Measurements from ENCODE around the gene FAM171A1. TPM values are rescaled to one million over a fixed set of nuclear protein-coding genes. Genes with fewer than 3 reads are reported as not detected.
A peak's percentile ranks its signal among the peaks of the same experiment; 100 is the strongest.

The FAM171A1 gene
- polyA plus RNA-seq, 1 donor (not counting 4 experiments of a cell fraction or from before 2014, with no cell fraction given), result 8.8 TPM

- Histone ChIP-seq H3K4me2 (ENCODE audit: control insufficient read depth, extremely low read depth, insufficient read depth, low read depth, low read length) (no peak overlapping the region), H3K27me3 (ENCODE audit: control insufficient read depth, extremely low read depth, insufficient read depth, low read length) (peaks cover 4% of the 10 kb centered on the region), H4K20me1 (ENCODE audit: control insufficient read depth, extremely low read depth, insufficient read depth, low read length) (no peaks in the 10 kb centered on the region), H3K36me3 (ENCODE audit: control insufficient read depth in 2 of 2, extremely low read depth in 1 of 2, insufficient read depth in 2 of 2, low read length in 2 of 2) (no peaks in the 10 kb centered on the region), H3K9ac (ENCODE audit: control insufficient read depth, extremely low read depth, insufficient read depth, low read length) (no peak overlapping the region), H3K4me1 (ENCODE audit: control insufficient read depth, extremely low read depth, insufficient read depth, low read length) (peaks cover 9% of the 10 kb centered on the region), H3K9me3 (ENCODE audit: control insufficient read depth, low read depth, low read length) (no peaks in the 10 kb centered on the region), H3K4me3 (ENCODE audit: control insufficient read depth in 2 of 3, extremely low read depth in 1 of 3, insufficient read depth in 2 of 3, low read depth in 1 of 3, low read length in 3 of 3) (no peak overlapping the region), H3K27ac (ENCODE audit: control insufficient read depth, insufficient read depth, low read length) (no peak overlapping the region), H3K79me2 (ENCODE audit: control insufficient read depth, insufficient read depth, low read length) (peaks cover 19% of the 10 kb centered on the region), H3K9me1 (ENCODE audit: control insufficient read depth, extremely low read depth, insufficient read depth, low read length) (no peaks in the 10 kb centered on the region), H2AFZ (ENCODE audit: control insufficient read depth, low read length) (no peak overlapping the region)
- no peak for DNase-seq (ENCODE audit: low read depth, low spot score)
- peak; percentile 26 for FAIRE-seq
- TF ChIP-seq CTCF (optimal IDR thresholded peaks at IDR 0.05 in 1 of 3, IDR thresholded peaks at IDR 0.05 in 1 of 3, conservative IDR thresholded peaks at IDR 0.05 in 1 of 3; ENCODE audit: extremely low read depth in 1 of 3, insufficient read depth in 2 of 3, low read length in 3 of 3) (no peak), EZH2 (IDR thresholded peaks at IDR 0.05; ENCODE audit: low read length) (no peak)
- dilution Hi-C loops (cut with MboI; ENCODE audit: extremely low pct_ligation_motif_present, low sequenced_read_pairs), result no loop called here
These were observed 2.8 kb downstream of the FAM171A1 start for GRCh38 chr10:15368101-15368855.

- dilution Hi-C loops (cut with MboI; ENCODE audit: extremely low pct_ligation_motif_present, low sequenced_read_pairs), result no loop called here
- H3K79me2 ChIP-seq (ENCODE audit: control insufficient read depth, insufficient read depth, low read length), result peaks cover 19% of the 10 kb centered on the region
- no peaks in the 10 kb centered on the region for H3K9me1 ChIP-seq (ENCODE audit: control insufficient read depth, extremely low read depth, insufficient read depth, low read length)
- no peak for TF ChIP-seq CTCF (optimal IDR thresholded peaks at IDR 0.05 in 1 of 3, IDR thresholded peaks at IDR 0.05 in 1 of 3, conservative IDR thresholded peaks at IDR 0.05 in 1 of 3; ENCODE audit: extremely low read depth in 1 of 3, insufficient read depth in 2 of 3, low read length in 3 of 3)
- no peak for TF ChIP-seq EZH2 (IDR thresholded peaks at IDR 0.05; ENCODE audit: low read length)
- peaks cover 4% of the 10 kb centered on the region for H3K27me3 ChIP-seq (ENCODE audit: control insufficient read depth, extremely low read depth, insufficient read depth, low read length)
- H3K4me3 ChIP-seq (ENCODE audit: control insufficient read depth in 2 of 3, extremely low read depth in 1 of 3, insufficient read depth in 2 of 3, low read depth in 1 of 3, low read length in 3 of 3), result no peak overlapping the region
- H3K27ac ChIP-seq (ENCODE audit: control insufficient read depth, insufficient read depth, low read length), result no peak overlapping the region
- peaks cover 9% of the 10 kb centered on the region for H3K4me1 ChIP-seq (ENCODE audit: control insufficient read depth, extremely low read depth, insufficient read depth, low read length)
- FAIRE-seq (no peak), DNase-seq (ENCODE audit: low read depth, low spot score) (no peak)
- H4K20me1 ChIP-seq (ENCODE audit: control insufficient read depth, extremely low read depth, insufficient read depth, low read length), result no peaks in the 10 kb centered on the region
- no peak overlapping the region for H2AFZ ChIP-seq (ENCODE audit: control insufficient read depth, low read length)
- no peaks in the 10 kb centered on the region for H3K9me3 ChIP-seq (ENCODE audit: control insufficient read depth, low read depth, low read length)
- H3K36me3 ChIP-seq (ENCODE audit: control insufficient read depth in 2 of 2, extremely low read depth in 1 of 2, insufficient read depth in 2 of 2, low read length in 2 of 2), result no peaks in the 10 kb centered on the region
- H3K9ac ChIP-seq (ENCODE audit: control insufficient read depth, extremely low read depth, insufficient read depth, low read length), result no peak overlapping the region
- H3K4me2 ChIP-seq (ENCODE audit: control insufficient read depth, extremely low read depth, insufficient read depth, low read depth, low read length), result no peak overlapping the region
These were observed 3.6 kb downstream of the FAM171A1 start for GRCh38 chr10:15367296-15368085.
